ENCODE data around the gene KHDC3L.

Gene KHDC3L

GRCh38 chr6:73362358-73362757 lies at the start of gene KHDC3L:
Gene KHDC3L (plus strand): TSS chr6:73362658. CDS start chr6:73362730, 72 bp downstream.
- no peak for DNase-seq
- in situ Hi-C loops (cut with MboI; ENCODE audit: low pct_unique_long_range_greater_than_20kb, low sequenced_read_pairs) = no loop called here

- in situ Hi-C loops (cut with MboI; ENCODE audit: low pct_unique_long_range_greater_than_20kb, low sequenced_read_pairs) = no loop called here
- DNase-seq = no peak
Measured at GRCh38 chr6:73314577-73315492, 47.6 kb upstream of the KHDC3L start.

GRCh38 chr6:73323323-73323722 lies 39.1 kb upstream of the KHDC3L start:
- in situ Hi-C loops (cut with MboI; ENCODE audit: low pct_unique_long_range_greater_than_20kb, low sequenced_read_pairs) = no loop called here

GRCh38 chr6:73325656-73326055 lies 36.8 kb upstream of the KHDC3L start:
- in situ Hi-C loops (cut with MboI; ENCODE audit: low pct_unique_long_range_greater_than_20kb, low sequenced_read_pairs) = no loop called here
- DNase-seq = no peak

More at GRCh38 chr6:73323323-73323722, 39.1 kb upstream of the KHDC3L start:
- no peak for DNase-seq

GRCh38 chr6:73328790-73329189 lies 33.7 kb upstream of the KHDC3L start:
- in situ Hi-C loops (cut with MboI; ENCODE audit: low pct_unique_long_range_greater_than_20kb, low sequenced_read_pairs) = no loop called here
- no peak for DNase-seq

- in situ Hi-C loops (cut with MboI; ENCODE audit: low pct_unique_long_range_greater_than_20kb, low sequenced_read_pairs) = no loop called here
- no peak for DNase-seq
Measured at GRCh38 chr6:73329201-73329600, 33.3 kb upstream of the KHDC3L start.

GRCh38 chr6:73339340-73339739 lies 23.1 kb upstream of the KHDC3L start:
- in situ Hi-C loops (cut with MboI; ENCODE audit: low pct_unique_long_range_greater_than_20kb, low sequenced_read_pairs) = no loop called here
- no peak for DNase-seq

- in situ Hi-C loops (cut with MboI; ENCODE audit: low pct_unique_long_range_greater_than_20kb, low sequenced_read_pairs) = no loop called here
Measured at GRCh38 chr6:73340048-73340447, 22.4 kb upstream of the KHDC3L start.

GRCh38 chr6:73341335-73341734 lies 21.1 kb upstream of the KHDC3L start:
- in situ Hi-C loops (cut with MboI; ENCODE audit: low pct_unique_long_range_greater_than_20kb, low sequenced_read_pairs) = no loop called here

More at GRCh38 chr6:73340048-73340447, 22.4 kb upstream of the KHDC3L start:
- DNase-seq = no peak

GRCh38 chr6:73342174-73342573 lies 20.3 kb upstream of the KHDC3L start:
- no peak for DNase-seq
- in situ Hi-C loops (cut with MboI; ENCODE audit: low pct_unique_long_range_greater_than_20kb, low sequenced_read_pairs) = no loop called here

More at GRCh38 chr6:73341335-73341734, 21.1 kb upstream of the KHDC3L start:
- DNase-seq = no peak

- DNase-seq = no peak
- in situ Hi-C loops (cut with MboI; ENCODE audit: low pct_unique_long_range_greater_than_20kb, low sequenced_read_pairs) = no loop called here
Measured at GRCh38 chr6:73343164-73343563, 19.3 kb upstream of the KHDC3L start.

- in situ Hi-C loops (cut with MboI; ENCODE audit: low pct_unique_long_range_greater_than_20kb, low sequenced_read_pairs) = no loop called here
- no peak for DNase-seq
Measured at GRCh38 chr6:73348550-73349204, 13.8 kb upstream of the KHDC3L start.

- in situ Hi-C loops (cut with MboI; ENCODE audit: low pct_unique_long_range_greater_than_20kb, low sequenced_read_pairs) = no loop called here
- DNase-seq = no peak
Measured at GRCh38 chr6:73349311-73349710, 13.1 kb upstream of the KHDC3L start.

GRCh38 chr6:73353636-73354593 lies 8.5 kb upstream of the KHDC3L start, which contains the start of gene DPPA5:
Gene DPPA5 (minus strand): TSS chr6:73354276. CDS start chr6:73354225, 51 bp downstream.
- DNase-seq = no peak
- in situ Hi-C loops (cut with MboI; ENCODE audit: low pct_unique_long_range_greater_than_20kb, low sequenced_read_pairs) = no loop called here

- in situ Hi-C loops (cut with MboI; ENCODE audit: low pct_unique_long_range_greater_than_20kb, low sequenced_read_pairs) = no loop called here
- no peak for DNase-seq
Measured at GRCh38 chr6:73362869-73363536, 545 bp downstream of the KHDC3L start.

- in situ Hi-C loops (cut with MboI; ENCODE audit: low pct_unique_long_range_greater_than_20kb, low sequenced_read_pairs) = no loop called here
- DNase-seq = no peak
Measured at GRCh38 chr6:73363537-73363875, 1.0 kb downstream of the KHDC3L start.

- no peak for DNase-seq
- in situ Hi-C loops (cut with MboI; ENCODE audit: low pct_unique_long_range_greater_than_20kb, low sequenced_read_pairs) = no loop called here
Measured at GRCh38 chr6:73364121-73364520, 1.7 kb downstream of the KHDC3L start.

- DNase-seq = no peak
- in situ Hi-C loops (cut with MboI; ENCODE audit: low pct_unique_long_range_greater_than_20kb, low sequenced_read_pairs) = no loop called here
Measured at GRCh38 chr6:73364549-73364948, 2.1 kb downstream of the KHDC3L start.

Data from KBM-7 (cell line).